SK-N-SH (cell line): ENCODE results near the gene PDE11A.

Source experiments
- CHD2 ChIP-seq: fragments of 150-350 bp; IDR thresholded peaks from 2 replicates; pipeline ENCODE4 v1.6.1; 2018; ENCODE audit warnings: low read length; ENCODE audit not compliant: partially characterized antibody
- POLR2AphosphoS5 ChIP-seq: IDR thresholded peaks from 2 replicates; pipeline ENCODE4 v1.6.1; 2012; ENCODE audit warnings: low read depth, low read length
- RAD21 ChIP-seq: IDR thresholded peaks from 2 replicates; pipeline ENCODE4 v1.6.1; 2012; ENCODE audit warnings: mild to moderate bottlenecking, low read length
- YY1 ChIP-seq: IDR thresholded peaks from 2 replicates; pipeline ENCODE4 v1.4.0; 2012; ENCODE audit warnings: low read depth, mild to moderate bottlenecking
- TF ChIP-seq, protein P1 (sequence below): fragments of 200-600 bp; sonication (generic); IDR thresholded peaks from 2 replicates; pipeline ENCODE4 v1.6.1; 2017; ENCODE audit warnings: antibody characterized with exemption, mild to moderate bottlenecking, moderate library complexity
- TF ChIP-seq, protein P2 (sequence below): IDR thresholded peaks from 2 replicates; pipeline ENCODE4 v1.6.1; 2012; ENCODE audit warnings: mild to moderate bottlenecking, low read depth, low read length, moderate library complexity
- TF ChIP-seq, protein P3 (sequence below): IDR thresholded peaks from 2 replicates; pipeline ENCODE4 v1.4.0; 2012; ENCODE audit warnings: low read depth
- TF ChIP-seq, protein P4 (sequence below): IDR thresholded peaks from 2 replicates; pipeline ENCODE4; 2012

DNA sequence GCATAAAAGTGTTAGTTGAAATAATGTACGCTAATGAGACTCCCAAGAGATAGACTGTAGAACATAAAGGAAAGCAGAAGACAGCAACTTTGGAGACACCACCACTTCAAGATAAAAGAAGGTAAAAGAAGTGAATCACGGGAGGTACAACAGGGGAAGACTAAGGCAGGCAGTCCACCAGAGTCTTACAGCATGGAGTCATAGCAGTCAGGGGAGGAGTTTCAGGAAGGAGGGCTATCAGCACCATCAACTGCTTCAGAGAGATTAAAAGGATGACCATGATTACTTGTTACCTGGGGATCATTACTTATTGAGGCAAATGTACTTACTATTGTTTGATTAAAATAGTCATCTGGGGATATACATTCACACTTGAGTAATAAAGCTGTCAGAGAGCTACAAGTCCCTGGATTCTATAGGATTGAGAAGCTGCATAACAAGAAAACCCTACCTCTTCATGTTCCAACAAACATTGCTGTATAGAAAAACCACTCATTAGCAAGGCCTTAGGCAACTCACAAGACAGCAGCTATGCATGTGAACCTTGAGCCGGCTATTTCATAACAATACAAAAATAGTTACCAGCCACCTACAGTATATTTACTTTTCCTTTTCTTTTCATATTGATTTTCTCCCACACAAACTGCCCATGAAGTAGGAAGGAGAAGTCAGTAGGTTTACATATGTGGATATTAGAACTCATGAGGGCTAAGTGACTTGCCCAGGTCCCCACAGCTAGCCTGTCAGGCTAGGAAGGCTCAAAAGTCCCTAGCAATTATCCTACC, 101.7 kb downstream of the PDE11A start:
- TF ChIP-seq, protein P1, sequence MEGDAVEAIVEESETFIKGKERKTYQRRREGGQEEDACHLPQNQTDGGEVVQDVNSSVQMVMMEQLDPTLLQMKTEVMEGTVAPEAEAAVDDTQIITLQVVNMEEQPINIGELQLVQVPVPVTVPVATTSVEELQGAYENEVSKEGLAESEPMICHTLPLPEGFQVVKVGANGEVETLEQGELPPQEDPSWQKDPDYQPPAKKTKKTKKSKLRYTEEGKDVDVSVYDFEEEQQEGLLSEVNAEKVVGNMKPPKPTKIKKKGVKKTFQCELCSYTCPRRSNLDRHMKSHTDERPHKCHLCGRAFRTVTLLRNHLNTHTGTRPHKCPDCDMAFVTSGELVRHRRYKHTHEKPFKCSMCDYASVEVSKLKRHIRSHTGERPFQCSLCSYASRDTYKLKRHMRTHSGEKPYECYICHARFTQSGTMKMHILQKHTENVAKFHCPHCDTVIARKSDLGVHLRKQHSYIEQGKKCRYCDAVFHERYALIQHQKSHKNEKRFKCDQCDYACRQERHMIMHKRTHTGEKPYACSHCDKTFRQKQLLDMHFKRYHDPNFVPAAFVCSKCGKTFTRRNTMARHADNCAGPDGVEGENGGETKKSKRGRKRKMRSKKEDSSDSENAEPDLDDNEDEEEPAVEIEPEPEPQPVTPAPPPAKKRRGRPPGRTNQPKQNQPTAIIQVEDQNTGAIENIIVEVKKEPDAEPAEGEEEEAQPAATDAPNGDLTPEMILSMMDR, result no peak
- TF ChIP-seq POLR2AphosphoS5, result no peak
- TF ChIP-seq, protein P2, sequence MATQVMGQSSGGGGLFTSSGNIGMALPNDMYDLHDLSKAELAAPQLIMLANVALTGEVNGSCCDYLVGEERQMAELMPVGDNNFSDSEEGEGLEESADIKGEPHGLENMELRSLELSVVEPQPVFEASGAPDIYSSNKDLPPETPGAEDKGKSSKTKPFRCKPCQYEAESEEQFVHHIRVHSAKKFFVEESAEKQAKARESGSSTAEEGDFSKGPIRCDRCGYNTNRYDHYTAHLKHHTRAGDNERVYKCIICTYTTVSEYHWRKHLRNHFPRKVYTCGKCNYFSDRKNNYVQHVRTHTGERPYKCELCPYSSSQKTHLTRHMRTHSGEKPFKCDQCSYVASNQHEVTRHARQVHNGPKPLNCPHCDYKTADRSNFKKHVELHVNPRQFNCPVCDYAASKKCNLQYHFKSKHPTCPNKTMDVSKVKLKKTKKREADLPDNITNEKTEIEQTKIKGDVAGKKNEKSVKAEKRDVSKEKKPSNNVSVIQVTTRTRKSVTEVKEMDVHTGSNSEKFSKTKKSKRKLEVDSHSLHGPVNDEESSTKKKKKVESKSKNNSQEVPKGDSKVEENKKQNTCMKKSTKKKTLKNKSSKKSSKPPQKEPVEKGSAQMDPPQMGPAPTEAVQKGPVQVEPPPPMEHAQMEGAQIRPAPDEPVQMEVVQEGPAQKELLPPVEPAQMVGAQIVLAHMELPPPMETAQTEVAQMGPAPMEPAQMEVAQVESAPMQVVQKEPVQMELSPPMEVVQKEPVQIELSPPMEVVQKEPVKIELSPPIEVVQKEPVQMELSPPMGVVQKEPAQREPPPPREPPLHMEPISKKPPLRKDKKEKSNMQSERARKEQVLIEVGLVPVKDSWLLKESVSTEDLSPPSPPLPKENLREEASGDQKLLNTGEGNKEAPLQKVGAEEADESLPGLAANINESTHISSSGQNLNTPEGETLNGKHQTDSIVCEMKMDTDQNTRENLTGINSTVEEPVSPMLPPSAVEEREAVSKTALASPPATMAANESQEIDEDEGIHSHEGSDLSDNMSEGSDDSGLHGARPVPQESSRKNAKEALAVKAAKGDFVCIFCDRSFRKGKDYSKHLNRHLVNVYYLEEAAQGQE, result no peak
- no peak for TF ChIP-seq CHD2
- no peak for TF ChIP-seq RAD21
- TF ChIP-seq YY1, result no peak
- TF ChIP-seq, protein P3, sequence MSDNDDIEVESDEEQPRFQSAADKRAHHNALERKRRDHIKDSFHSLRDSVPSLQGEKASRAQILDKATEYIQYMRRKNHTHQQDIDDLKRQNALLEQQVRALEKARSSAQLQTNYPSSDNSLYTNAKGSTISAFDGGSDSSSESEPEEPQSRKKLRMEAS, result no peak
- TF ChIP-seq, protein P4, sequence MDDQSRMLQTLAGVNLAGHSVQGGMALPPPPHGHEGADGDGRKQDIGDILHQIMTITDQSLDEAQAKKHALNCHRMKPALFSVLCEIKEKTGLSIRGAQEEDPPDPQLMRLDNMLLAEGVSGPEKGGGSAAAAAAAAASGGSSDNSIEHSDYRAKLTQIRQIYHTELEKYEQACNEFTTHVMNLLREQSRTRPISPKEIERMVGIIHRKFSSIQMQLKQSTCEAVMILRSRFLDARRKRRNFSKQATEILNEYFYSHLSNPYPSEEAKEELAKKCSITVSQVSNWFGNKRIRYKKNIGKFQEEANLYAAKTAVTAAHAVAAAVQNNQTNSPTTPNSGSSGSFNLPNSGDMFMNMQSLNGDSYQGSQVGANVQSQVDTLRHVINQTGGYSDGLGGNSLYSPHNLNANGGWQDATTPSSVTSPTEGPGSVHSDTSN, result no peak
